Tibial nerve (tissue), 4 donors: ENCODE measurements around the gene GAL.

Experiments
- EP300 ChIP-seq, 2 donors: sonication (generic); formaldehyde crosslinking; IDR thresholded peaks; one replicate each; pipeline ENCODE4 v1.6.1; 2017; ENCODE audit warnings: antibody characterized with exemption in 2 of 2, mild to moderate bottlenecking in 1 of 2
- POLR2A ChIP-seq, 2 donors: fragments of 450-650 bp; IDR thresholded peaks; one replicate each; pipeline ENCODE4 v1.6.1; 2017; ENCODE audit warnings: antibody characterized with exemption in 2 of 2, mild to moderate bottlenecking in 2 of 2, moderate library complexity in 2 of 2
- TF ChIP-seq, protein P1 (sequence below), 5 experiments: fragments of 200-600 bp in 3 of 5; fragments of 450-650 bp in 2 of 5; sonication (generic) in 3 of 5; IDR thresholded peaks; one replicate each; pipeline ENCODE4 v1.5.1; 2016 to 2019; ENCODE audit warnings: antibody characterized with exemption in 5 of 5, mild to moderate bottlenecking in 3 of 5, moderate library complexity in 2 of 5

DNA sequence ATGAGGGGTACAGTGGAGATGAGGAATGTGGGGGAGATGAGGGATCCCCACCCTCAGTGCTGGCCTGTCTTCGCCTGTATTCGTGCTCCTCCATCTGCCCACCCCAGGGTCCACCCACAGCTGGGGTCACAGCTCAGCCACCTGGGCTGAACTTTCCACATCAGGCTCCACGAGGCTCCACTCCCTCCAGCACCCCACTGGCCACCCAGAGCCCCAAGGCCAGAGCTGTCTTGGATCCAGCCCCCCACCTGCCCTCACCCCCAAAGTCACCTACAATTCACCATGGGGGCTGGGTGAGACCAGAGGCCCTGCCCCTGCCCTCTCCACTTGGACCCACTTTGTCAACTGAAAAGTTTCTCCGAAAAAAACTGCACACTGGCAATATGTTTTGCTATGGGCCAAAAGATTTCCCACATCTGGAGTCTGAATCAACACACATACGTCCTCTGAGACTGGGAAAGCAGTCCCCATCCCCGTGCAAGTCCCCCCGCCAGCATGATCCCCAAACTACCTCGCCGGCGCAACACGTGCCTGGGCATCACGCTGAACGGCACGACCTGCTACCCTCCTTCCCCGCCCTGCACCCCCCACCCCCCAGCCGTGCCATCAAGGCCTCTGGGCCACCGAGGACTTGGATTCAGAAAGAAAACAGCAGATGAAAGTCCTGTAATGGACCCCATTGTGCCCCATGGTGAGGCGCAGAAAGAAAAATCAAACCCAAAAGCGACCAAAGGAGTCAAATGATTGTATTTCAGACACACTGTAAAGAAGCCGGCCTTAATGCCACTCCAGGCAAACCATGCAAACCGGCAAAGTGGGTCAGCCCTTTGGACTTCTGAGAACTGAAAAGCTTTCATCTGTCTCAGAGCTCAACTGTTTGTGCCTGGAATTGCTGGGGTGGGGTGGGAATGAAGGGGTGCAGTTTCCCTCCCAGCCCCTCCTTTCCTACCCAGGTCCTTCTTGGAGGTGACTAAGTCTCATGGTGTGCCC, 16.5 kb upstream of the GAL start:
- TF ChIP-seq, protein P1, sequence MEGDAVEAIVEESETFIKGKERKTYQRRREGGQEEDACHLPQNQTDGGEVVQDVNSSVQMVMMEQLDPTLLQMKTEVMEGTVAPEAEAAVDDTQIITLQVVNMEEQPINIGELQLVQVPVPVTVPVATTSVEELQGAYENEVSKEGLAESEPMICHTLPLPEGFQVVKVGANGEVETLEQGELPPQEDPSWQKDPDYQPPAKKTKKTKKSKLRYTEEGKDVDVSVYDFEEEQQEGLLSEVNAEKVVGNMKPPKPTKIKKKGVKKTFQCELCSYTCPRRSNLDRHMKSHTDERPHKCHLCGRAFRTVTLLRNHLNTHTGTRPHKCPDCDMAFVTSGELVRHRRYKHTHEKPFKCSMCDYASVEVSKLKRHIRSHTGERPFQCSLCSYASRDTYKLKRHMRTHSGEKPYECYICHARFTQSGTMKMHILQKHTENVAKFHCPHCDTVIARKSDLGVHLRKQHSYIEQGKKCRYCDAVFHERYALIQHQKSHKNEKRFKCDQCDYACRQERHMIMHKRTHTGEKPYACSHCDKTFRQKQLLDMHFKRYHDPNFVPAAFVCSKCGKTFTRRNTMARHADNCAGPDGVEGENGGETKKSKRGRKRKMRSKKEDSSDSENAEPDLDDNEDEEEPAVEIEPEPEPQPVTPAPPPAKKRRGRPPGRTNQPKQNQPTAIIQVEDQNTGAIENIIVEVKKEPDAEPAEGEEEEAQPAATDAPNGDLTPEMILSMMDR (IDR thresholded peaks at IDR 0.05): no peak
- TF ChIP-seq EP300 (IDR thresholded peaks at IDR 0.05) (no peak), POLR2A (IDR thresholded peaks at IDR 0.05) (no peak)
